ENCODE results near the gene TNF.

TNF gene

GRCh38 chr6:31544676-31545075, 30.7 kb upstream of the TNF start:
- no peak for DNase-seq

DNA sequence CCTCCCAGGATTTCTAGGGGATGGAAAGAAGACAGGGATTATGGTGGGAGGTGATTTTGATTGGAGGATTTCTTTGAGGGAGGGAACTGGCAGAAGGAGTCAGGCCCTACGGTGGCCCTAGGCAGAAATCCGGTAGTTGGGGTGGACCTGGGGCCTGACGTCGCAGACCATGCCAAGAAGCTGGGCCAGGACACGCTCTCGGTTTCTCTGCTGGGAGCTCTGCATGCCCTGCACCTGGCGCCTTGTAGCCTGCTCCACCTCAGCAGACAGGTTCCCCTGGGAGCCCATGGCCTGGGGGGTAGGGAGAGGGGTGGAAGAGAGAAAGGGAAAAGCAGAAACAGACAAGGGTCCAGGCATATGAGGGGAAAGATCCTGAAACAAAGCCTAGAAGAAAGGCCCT, 30.1 kb upstream of the TNF start:
- no peak for DNase-seq

DNA sequence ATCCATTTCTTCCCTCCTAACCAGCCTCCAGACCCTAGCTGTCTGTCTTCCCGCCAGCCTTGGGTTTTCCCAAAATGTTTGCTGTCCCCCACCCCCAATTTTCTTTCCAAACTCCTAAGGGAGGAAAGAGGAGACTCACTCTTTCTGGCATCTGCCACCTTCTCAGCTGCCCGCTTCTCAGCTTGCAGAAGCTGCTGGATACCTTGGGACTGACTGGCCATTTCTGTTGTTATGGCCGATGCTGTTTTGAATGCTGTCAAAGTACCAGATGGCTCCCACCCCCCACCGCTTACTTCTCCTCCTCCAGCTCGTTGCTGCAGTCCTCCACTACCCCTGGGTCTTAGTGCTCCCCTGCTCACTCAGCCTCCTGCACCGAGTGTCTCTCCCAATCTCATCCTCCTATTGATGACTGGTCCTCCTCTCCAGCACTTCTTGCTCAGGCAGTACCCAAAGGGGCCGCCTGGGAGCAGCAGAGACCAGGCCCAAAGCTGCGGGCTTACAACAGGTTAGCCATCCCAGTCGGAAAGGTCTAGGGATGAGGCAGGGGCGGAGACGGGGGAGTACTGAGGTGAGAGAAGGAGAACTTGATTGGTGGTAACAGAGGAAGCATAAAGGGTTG, 28.9 kb upstream of the TNF start, which contains the start of gene ATP6V1G2:
TSS of gene ATP6V1G2 (minus strand) at position 270 of the 619 bp plus-strand sequence. CDS start at position 221, 49 bp downstream.
- DNase-seq, result peak; percentile 78 to 81

- DNase-seq, result peak; percentile 96
Measured at GRCh38 chr6:31546958-31547726, 28.2 kb upstream of the TNF start, which contains the start of gene NFKBIL1. Gene NFKBIL1, plus strand, starts transcription at chr6:31547608. Its CDS starts 87 bp downstream, at chr6:31547695.

- DNase-seq, result peak; percentile 48 to 59
Measured at GRCh38 chr6:31547727-31548543, 27.4 kb upstream of the TNF start.

DNA sequence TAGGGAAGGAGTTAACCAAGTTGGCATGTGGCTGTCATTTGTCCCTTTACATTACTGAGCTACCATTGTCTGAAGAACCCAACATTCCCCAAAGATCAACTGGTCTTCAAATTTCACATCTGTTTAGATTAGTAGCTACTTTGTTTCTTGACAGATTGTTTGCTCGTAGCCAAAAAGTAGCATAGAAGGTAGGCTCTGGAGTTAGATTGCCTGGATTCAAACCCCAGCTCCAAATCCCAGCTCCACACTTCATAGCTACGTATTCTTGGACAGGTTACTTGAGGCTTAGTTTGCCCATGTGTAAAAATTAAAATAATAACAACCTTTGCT, 26.9 kb upstream of the TNF start:
- DNase-seq, result no peak

GRCh38 chr6:31551371-31551770, 24.0 kb upstream of the TNF start:
- DNase-seq, result peak; percentile 88 to 90

- DNase-seq, result no peak
Measured at GRCh38 chr6:31556307-31556706, 19.1 kb upstream of the TNF start.

GRCh38 chr6:31557443-31558317, 17.7 kb upstream of the TNF start:
- DNase-seq, result no peak

GRCh38 chr6:31558318-31558625, 17.1 kb upstream of the TNF start:
- DNase-seq, result no peak

DNA sequence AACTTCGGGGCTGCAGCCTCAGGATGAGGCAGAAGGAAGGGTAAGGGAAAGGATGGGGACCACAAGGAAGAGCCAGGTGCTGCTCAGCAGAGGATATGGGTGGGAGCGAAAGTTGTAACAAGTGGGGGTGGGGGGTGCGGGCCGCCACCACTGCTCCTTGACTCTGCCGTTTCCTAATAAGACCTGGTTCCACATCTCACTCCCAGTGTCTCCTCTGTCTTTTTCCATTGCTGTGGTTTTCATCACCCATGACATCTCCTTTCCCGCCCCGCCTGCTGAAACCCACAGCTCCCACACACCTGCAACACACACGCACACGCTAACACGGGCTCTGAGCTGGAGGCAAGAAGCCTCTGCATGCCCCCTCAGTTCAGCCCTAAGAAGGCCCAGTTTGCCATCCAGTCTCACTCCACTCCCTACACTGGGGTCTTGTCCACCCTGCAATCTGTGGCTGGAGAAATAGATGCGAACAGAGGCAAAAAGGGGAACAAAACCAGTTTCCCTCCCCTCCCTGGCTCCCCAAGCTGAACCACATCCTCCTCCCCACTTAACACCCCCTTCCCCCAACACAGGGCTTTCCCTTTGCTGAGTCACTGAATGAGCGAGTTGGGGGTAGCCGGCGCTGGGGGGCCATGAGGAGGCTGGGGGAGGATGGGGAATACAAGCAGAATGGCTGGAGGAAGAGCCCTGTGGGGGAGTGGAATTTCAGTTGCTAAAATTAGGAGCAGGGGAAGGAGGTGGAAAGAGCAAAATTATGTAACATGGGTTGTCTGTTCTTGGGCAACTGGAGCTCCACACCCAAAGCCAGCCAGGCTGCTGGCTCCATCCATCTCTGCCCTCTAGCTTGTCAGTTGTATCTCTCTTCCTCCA, 16.5 kb upstream of the TNF start:
- DNase-seq, result peak; percentile 94 to 97

- DNase-seq, result no peak
Measured at GRCh38 chr6:31559606-31559957, 15.8 kb upstream of the TNF start.

DNA sequence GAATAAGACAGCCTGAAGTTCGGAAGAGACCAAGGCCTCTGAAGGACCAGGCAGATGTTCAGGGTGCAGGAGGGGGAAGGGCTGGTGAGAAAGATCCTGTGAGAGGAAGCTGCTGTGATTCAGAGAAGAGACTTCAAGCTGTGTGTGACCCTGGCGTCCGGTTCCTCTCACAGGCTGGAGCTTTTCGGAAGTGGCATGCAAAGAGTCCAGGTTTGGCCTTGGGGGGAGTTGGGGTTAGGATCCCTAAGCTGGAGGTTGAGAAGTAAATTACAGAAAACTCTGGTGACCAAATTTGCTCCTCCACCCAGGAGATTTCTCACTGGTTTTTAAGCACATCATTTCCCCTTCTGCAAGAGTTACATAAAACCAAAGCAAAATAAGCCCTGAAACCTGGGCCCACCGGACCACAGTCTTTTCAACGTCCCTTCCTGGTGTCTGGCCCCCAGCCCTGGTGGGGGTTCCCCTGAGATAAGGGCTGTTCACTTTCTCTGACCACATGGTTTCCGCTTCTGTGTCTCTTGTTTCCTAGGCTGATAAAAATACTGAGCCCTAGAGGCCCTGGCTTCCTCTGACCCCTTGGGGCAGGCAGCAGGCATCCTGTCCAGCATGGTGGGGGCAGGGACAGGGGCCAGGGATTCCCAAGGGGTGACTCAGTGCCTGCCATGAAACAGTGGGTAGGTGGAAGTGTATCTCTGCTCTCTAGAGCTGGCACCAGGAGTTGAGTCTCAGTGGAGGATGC, 15.2 kb upstream of the TNF start:
- DNase-seq, result peak; percentile 67 to 74

DNA sequence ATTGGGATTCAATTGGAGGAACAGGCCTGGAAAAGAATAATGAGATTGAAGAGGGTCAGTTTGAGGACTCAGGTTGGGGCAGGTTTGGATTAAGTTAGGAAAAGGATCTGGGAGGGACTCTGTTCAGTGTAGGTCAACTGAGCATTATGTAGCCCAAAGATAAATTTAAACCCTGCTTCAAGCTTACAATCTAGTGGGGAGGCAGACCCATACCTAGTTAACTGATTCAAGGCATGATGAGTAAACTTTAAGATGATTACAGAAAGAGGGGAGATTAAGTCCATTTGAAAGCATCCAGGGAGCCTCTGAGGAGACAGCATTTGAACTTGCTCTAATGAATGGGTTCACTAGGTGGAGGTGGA, 14.7 kb upstream of the TNF start:
- DNase-seq, result no peak

DNA sequence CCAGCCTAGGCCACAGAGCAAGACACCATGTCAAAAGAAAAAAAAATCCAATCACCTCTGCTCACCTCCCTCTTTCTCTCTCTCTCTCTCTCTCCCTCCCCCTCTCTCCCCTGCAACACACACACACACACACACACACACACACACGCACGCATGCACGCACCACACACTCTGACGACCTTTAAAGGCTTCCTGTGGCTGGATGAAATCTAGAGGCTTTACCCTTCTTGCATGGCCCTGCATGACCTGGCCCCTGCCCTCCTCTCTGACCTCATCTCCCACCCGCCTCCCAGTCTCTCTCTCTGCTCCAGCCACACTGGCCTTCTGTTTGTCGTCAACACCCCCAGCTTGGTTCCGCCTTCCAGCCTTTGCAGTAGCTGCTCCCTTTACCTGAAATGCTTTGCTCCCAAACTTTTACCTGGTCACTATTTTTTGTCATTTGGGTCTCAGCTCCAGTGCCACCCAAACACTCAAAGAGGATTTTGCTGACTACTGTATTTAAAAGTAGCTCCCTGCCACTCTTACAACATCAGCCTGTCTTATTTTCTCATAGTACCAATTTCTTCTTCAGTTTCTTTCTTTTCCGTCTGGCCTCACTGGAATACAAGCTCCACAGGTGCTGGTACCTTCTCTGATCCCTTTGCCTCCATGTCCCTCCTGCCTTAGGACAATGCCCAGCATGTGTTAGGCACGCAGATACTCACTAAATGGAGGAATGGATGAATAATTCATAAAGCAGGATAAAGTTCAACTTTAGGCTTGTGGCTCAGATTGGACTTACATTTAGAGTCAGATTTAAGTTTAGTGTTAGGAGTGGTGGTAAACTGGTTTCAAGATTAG, 7.6 kb upstream of the TNF start:
- peak in 1 of 2 donors; percentile 40 for DNase-seq

- DNase-seq, result peak; percentile 83 to 86
Measured at GRCh38 chr6:31568537-31568961, 6.8 kb upstream of the TNF start.

- DNase-seq, result no peak
Measured at GRCh38 chr6:31569861-31570536, 5.4 kb upstream of the TNF start.

DNA sequence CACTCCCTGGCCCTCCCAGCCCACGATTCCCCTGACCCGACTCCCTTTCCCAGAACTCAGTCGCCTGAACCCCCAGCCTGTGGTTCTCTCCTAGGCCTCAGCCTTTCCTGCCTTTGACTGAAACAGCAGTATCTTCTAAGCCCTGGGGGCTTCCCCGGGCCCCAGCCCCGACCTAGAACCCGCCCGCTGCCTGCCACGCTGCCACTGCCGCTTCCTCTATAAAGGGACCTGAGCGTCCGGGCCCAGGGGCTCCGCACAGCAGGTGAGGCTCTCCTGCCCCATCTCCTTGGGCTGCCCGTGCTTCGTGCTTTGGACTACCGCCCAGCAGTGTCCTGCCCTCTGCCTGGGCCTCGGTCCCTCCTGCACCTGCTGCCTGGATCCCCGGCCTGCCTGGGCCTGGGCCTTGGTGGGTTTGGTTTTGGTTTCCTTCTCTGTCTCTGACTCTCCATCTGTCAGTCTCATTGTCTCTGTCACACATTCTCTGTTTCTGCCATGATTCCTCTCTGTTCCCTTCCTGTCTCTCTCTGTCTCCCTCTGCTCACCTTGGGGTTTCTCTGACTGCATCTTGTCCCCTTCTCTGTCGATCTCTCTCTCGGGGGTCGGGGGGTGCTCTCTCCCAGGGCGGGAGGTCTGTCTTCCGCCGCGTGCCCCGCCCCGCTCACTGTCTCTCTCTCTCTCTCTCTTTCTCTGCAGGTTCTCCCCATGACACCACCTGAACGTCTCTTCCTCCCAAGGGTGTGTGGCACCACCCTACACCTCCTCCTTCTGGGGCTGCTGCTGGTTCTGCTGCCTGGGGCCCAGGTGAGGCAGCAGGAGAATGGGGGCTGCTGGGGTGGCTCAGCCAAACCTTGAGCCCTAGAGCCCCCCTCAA, 3.1 kb upstream of the TNF start, which contains the start of gene LTA:
TSS of gene LTA (plus strand) at position 249 of the 871 bp plus-strand sequence. CDS start at position 703, 454 bp downstream.
- no peak for DNase-seq
